ENCODE data around the gene SLC16A10. TPM values are rescaled to one million over a fixed set of nuclear protein-coding genes. Genes with fewer than 3 reads are reported as not detected.

SLC16A10 gene
- polyA plus RNA-seq, 1 donor (not counting 4 experiments of a cell fraction or from before 2014, with no cell fraction given) = not detected

DNA sequence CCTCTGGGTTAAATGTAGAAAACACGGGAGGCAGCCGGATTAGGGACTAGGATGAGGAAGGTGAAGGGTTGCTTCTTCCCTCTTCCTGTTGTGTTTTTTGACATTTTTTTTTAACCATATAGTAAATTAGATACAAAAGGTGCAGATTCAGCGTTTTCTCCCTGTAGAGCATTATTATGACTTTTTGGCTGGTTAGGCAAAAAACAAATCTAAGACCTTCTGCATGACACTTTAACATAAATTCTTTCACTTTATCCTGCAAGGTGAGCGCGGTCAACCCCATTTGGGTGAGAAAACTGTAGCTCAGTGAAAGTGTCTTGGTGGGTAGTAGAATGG is 1.3 kb downstream of the SLC16A10 start:
- Histone ChIP-seq H3K36me3 (ENCODE audit: control insufficient read depth in 2 of 2, extremely low read depth in 1 of 2, insufficient read depth in 2 of 2, low read length in 2 of 2) (no peaks in the 10 kb centered on the region), H3K4me1 (ENCODE audit: control insufficient read depth, extremely low read depth, insufficient read depth, low read length) (peaks cover 5% of the 10 kb centered on the region), H3K9me1 (ENCODE audit: control insufficient read depth, extremely low read depth, insufficient read depth, low read length) (no peaks in the 10 kb centered on the region), H3K9me3 (ENCODE audit: control insufficient read depth, low read depth, low read length) (no peaks in the 10 kb centered on the region), H2AFZ (ENCODE audit: control insufficient read depth, low read length) (no peak overlapping the region), H3K9ac (ENCODE audit: control insufficient read depth, extremely low read depth, insufficient read depth, low read length) (no peak overlapping the region), H3K4me3 (ENCODE audit: control insufficient read depth in 2 of 3, extremely low read depth in 1 of 3, insufficient read depth in 2 of 3, low read depth in 1 of 3, low read length in 3 of 3) (peak overlapping the region in 1 of 3 experiments; percentile 58), H4K20me1 (ENCODE audit: control insufficient read depth, extremely low read depth, insufficient read depth, low read length) (no peaks in the 10 kb centered on the region), H3K27ac (ENCODE audit: control insufficient read depth, insufficient read depth, low read length) (no peak overlapping the region), H3K4me2 (ENCODE audit: control insufficient read depth, extremely low read depth, insufficient read depth, low read depth, low read length) (peak overlapping the region; percentile 73), H3K27me3 (ENCODE audit: control insufficient read depth, extremely low read depth, insufficient read depth, low read length) (peaks cover 19% of the 10 kb centered on the region), H3K79me2 (ENCODE audit: control insufficient read depth, insufficient read depth, low read length) (no peaks in the 10 kb centered on the region)
- dilution Hi-C loops (cut with MboI; ENCODE audit: extremely low pct_ligation_motif_present, low sequenced_read_pairs) = no loop called here
- TF ChIP-seq EZH2 (IDR thresholded peaks at IDR 0.05; ENCODE audit: low read length) = no peak
- TF ChIP-seq CTCF (optimal IDR thresholded peaks at IDR 0.05 in 1 of 3, IDR thresholded peaks at IDR 0.05 in 1 of 3, conservative IDR thresholded peaks at IDR 0.05 in 1 of 3; ENCODE audit: extremely low read depth in 1 of 3, insufficient read depth in 2 of 3, low read length in 3 of 3) = no peak
- no peak for FAIRE-seq
- DNase-seq (ENCODE audit: low read depth, low spot score) = no peak

DNA sequence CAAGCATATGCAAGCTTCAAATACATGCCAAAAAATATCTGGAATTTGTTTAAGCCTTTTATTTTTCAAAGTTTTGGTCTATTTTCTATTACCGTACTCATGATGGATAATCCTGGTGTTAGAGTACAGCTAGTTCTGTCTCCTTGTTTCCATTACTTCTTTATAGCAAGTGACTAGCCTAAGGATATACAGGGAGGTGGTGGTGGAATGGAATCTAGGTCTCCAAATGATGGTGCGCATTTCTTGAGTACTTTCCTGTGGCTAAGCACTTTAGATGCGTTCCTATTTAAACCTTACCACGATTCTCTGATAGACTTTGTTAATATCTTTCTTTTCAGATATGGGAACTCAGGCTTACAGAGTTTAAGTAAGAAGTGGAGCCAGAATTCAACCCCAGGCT is 3.5 kb downstream of the SLC16A10 start:
- Histone ChIP-seq H3K9me3 (ENCODE audit: control insufficient read depth, low read depth, low read length) (no peaks in the 10 kb centered on the region), H3K27me3 (ENCODE audit: control insufficient read depth, extremely low read depth, insufficient read depth, low read length) (peaks cover 19% of the 10 kb centered on the region)

More for the DNA sequence above, 3.5 kb downstream of the SLC16A10 start:
- Histone ChIP-seq H3K27ac (ENCODE audit: control insufficient read depth, insufficient read depth, low read length) (no peak overlapping the region), H3K36me3 (ENCODE audit: control insufficient read depth in 2 of 2, extremely low read depth in 1 of 2, insufficient read depth in 2 of 2, low read length in 2 of 2) (no peaks in the 10 kb centered on the region), H4K20me1 (ENCODE audit: control insufficient read depth, extremely low read depth, insufficient read depth, low read length) (no peaks in the 10 kb centered on the region), H3K79me2 (ENCODE audit: control insufficient read depth, insufficient read depth, low read length) (no peaks in the 10 kb centered on the region), H3K4me1 (ENCODE audit: control insufficient read depth, extremely low read depth, insufficient read depth, low read length) (peaks cover 5% of the 10 kb centered on the region), H3K4me3 (ENCODE audit: control insufficient read depth in 2 of 3, extremely low read depth in 1 of 3, insufficient read depth in 2 of 3, low read depth in 1 of 3, low read length in 3 of 3) (no peak overlapping the region), H3K9ac (ENCODE audit: control insufficient read depth, extremely low read depth, insufficient read depth, low read length) (no peak overlapping the region), H3K4me2 (ENCODE audit: control insufficient read depth, extremely low read depth, insufficient read depth, low read depth, low read length) (no peak overlapping the region), H2AFZ (ENCODE audit: control insufficient read depth, low read length) (no peak overlapping the region), H3K9me1 (ENCODE audit: control insufficient read depth, extremely low read depth, insufficient read depth, low read length) (no peaks in the 10 kb centered on the region)
- dilution Hi-C loops (cut with MboI; ENCODE audit: extremely low pct_ligation_motif_present, low sequenced_read_pairs) = no loop called here
- DNase-seq (ENCODE audit: low read depth, low spot score) = no peak
- TF ChIP-seq EZH2 (IDR thresholded peaks at IDR 0.05; ENCODE audit: low read length) = no peak
- TF ChIP-seq CTCF (optimal IDR thresholded peaks at IDR 0.05 in 1 of 3, IDR thresholded peaks at IDR 0.05 in 1 of 3, conservative IDR thresholded peaks at IDR 0.05 in 1 of 3; ENCODE audit: extremely low read depth in 1 of 3, insufficient read depth in 2 of 3, low read length in 3 of 3) = no peak
- FAIRE-seq = no peak
